Stimulated activated CD4-positive, alpha-beta T cell treated with anti-CD3 and anti-CD28 coated beads, TNF-alpha, amount 100 ng/mL, for 24 hours (primary cell): ENCODE measurements around the gene RAP1A.
A peak's percentile ranks its signal among the peaks of the same experiment; 100 is the strongest.
"Not testable (repeated sequence)": the region's sequence is repeated elsewhere in the genome, so short reads cannot be mapped to it uniquely, and the experiment has no call there.

ENCODE experiments used
- DNase-seq, 3 experiments: peaks; one replicate each; pipeline ENCODE4 v3.0.0-alpha.2; 2020; ENCODE audit warnings: low read depth in 3 of 3

Gene RAP1A

DNA sequence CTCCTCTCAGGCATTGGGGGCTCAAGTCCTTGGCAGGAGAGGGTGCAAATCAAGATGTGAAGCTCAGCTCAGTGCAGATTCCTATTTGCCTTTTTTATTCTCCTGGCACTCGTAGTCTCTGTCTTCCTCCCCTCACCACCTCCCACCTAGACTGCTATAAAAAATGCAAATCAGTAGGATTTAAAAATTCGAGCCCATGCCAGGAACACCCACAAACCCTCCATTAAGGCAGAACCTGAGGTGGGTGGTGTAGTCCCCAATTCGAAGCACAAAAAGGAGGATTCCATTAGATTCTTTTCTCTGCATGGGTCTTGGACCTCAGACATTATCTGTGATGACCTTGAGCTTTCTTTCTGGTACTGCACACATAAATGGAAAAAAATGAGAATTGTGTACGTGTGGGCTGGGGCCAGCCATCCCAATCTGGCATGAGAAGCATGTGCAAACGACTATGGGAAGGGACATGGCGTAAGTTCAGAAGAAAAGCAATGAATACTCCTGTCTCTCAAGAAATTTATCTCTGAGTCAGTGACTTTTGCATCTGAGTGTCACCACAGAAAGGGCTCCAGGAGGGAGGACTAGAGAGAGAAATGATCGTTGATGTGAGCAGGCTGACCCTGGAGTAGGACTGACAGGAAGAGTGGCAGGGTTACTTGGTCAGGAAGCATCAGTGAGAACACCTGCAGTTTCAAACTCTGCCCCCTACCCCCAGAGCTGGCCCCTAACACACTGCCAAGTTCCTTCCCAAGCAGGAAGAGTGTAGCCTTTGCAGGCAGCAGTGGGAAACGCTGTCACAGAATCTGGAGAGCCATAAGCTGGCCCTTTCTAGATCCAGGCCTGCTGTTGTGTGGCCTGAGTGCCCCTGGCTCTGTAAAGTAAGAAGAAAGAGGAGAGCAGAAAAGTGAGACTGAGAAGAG, 117.9 kb downstream of the RAP1A start:
- no peak for DNase-seq

GRCh38 chr1:111738133-111738435, 118.5 kb downstream of the RAP1A start:
- no peak for DNase-seq

DNA sequence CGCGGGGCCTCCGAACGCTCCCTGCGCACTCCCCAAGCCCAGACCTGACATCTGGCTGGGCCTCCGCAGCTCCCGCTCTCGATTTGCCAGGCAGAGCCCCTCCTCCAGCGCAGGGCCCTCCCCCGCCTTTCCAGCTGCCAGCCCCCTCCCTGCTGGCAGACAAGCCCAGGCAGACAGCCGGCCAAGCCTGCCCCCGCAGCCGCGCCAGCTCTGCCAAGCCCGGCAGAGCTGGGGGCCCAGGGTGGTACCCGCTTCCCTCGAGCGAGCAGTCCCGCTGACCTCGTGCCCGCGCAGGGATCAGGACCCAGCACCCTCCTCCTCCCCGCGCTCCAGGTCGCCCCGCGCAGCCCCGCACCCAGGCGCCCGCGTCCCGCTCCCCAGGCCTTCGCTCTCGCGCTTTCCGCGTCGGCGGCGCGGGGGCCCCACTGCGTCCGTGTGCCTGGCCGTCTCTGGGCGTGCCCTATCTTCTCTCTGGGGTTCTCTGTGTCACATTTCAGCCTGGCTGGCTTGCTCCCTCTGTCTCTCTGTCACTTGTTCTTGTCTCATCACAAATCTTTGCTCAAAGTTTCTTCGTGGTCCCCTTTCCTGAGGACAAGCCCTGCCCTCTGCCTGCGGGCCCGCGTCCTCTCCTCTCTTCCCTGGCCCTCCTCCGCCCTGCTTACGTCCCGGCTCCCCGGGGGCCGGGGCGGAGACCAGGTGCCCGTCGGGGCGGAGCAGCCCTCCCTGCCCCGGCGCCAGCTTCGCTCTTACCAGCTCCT, 119.0 kb downstream of the RAP1A start:
- DNase-seq: peak in 2 of 3 experiments; percentile 11 to 42

DNA sequence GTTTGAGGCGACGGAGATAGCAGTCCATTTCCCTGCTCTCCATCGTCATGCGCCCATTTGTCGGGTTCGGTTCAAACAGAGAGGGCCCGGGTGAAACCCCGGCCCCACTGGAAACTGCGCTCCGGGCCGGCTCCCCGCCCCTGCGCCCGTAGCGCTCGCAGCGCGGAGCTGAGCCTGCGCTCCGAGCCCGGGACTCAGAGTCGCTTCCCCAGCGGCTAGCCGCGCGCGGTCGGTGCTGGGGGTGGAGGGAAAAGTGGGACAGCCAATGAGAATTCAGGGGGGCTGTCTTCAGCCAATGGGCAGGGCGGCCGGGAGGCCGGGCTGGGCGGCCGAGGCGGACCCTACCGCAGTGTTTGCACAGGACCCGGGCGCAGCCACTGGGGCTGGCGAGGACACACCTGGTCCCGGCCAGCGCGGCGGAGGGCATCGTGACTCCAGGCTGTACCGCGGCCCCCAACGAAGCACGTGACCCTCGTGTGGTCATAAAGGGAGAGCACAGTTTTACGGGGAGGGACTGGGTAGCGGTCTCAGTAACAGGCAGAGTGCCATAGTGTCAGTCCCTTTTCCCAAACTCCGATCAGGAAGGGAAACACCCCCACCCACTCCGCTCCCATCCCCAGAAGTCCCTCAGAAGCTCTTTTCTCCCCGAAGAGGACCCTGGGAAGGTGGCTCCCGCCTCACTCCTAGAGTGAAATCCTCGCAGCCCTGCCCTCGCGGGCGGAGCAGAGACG, 119.8 kb downstream of the RAP1A start, which contains the start of gene INKA2:
INKA2 (minus strand) TSS at position 202 of the 731 bp plus-strand sequence; CDS start at position 49, 153 bp downstream.
- DNase-seq: peak; percentile 45 to 83 (median 63)

- DNase-seq: no peak
Measured at GRCh38 chr1:111739925-111740765, 120.6 kb downstream of the RAP1A start.

- DNase-seq: not testable (repeated sequence)
Measured at GRCh38 chr1:111742292-111742691, 122.7 kb downstream of the RAP1A start.

- no peak for DNase-seq
Measured at GRCh38 chr1:111742938-111743549, 123.5 kb downstream of the RAP1A start.

DNA sequence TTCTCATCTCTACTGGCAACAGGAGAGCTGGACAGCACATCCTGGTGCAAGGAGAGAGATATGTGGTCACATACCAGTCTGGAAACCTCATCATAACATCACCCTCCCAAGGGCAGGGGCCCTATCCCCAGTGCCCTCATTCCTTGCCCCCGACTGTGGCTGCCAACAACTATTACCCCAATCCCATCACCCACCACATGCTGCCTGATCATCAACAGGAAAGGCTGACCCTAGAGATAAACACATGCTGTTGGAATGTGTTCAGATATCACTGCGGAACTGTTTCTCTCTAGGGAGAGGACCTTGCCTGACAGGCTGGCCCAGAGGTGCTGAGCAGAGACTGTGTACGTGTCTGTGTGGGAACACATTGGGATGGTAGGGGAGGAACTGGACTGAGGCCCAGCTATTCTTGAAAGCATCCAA, 124.1 kb downstream of the RAP1A start:
- DNase-seq: no peak

DNA sequence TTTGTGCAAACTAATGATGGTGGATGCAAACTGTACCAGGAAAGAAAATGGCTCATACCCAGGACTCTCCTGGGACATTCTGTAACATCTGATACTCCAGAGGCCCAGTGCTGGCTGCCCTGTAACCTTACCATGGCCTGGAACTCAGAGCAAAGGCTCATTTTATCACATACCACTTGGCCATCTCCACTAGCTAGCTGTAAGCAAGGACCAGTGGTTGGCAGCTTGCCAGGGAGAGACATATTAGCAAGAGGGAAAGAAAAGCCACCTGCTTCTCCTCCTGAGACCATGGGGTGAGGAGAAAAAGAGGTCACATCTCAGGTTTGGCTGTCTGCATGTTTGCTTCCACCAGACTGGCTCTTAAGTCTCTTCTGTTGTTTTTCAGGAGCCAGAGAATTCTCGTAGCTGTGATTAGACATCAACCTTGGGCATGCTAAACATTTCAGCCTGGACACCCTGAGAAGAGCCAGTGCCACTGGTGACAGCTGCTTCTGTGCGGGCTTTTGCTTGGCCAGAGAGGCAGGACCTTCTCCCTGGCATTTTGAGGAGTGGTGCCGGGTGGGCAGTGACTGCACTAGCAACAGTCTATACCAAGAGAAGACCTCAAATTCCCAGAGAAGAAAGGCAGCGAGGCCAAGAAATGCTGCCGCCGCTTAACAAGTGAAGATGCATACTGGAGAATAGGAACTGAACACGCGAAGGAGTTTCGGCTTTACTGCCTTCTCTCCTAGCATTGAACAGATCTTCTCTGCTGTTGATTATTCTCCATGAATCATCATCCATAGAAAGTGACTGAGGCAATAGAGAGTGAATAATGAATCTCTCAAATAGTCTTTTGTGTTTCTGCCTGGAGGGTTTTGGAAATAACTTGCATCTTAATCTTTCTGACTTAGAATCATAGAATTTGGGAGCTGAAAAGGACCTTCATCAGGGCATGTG, 126.4 kb downstream of the RAP1A start:
- DNase-seq: no peak

- no peak for DNase-seq
Measured at GRCh38 chr1:111746614-111746999, 127.0 kb downstream of the RAP1A start.

- DNase-seq: peak; percentile 55 to 65 (median 60)
Measured at GRCh38 chr1:111747282-111747734, 127.7 kb downstream of the RAP1A start.

- DNase-seq: no peak
Measured at GRCh38 chr1:111747947-111748346, 128.4 kb downstream of the RAP1A start.

- DNase-seq: no peak
Measured at GRCh38 chr1:111749628-111750027, 130.0 kb downstream of the RAP1A start.

DNA sequence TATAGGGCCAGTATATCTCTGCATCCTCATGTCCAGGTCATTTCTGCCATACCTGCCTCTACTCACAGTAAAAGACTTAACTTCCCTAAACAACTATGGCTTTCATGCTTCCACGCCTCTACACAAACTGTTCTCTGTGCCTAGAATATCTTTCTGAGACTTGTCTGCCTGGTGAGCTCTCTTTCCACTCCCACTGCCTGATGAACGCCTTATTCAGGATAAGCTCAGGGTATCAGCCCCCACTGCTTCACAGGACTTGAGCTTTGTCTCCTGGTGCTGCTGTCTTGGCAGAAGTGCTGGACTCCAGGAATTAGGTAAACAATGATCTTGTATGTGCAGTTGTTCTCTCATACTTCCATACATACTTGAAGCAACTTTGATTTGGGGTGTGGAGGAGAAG, 131.3 kb downstream of the RAP1A start:
- DNase-seq: no peak

DNA sequence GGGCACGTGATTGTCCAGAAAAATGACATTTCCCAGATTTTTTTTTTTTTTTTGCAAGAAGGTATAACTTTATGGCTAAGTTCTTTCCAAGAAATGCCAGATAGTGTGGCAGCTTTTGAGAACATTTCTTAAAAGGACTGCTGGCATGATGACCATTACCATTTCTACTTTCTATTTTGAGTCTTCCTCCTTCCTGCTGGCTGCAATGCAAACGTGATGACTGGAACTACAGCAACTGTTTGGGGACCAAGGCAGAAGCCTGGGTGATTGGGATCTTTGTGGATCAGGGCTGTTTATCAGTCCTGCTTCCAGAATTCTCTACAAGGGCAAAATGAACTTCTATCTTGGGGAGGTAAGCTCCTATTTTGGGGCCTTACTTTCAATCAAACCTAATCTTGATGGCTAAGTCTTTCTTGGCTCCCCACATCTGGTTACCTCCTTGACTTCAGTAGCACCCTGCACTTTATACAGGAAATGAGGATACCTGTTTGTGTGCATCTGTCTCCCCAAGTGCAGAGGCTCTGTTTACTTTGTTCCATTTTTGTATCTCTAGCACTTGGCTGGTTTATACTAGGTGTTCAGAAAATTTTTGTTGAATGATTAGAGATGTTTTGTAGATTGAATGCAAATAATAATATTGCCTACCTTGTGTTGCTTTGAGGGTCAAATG, 132.5 kb downstream of the RAP1A start:
- DNase-seq: no peak

- DNase-seq: peak in 1 of 3 experiments; percentile 33
Measured at GRCh38 chr1:111754984-111755330, 135.4 kb downstream of the RAP1A start.

- peak; percentile 86 to 93 (median 87) for DNase-seq
Measured at GRCh38 chr1:111755331-111756123, 135.9 kb downstream of the RAP1A start, which contains the start of gene DDX20. Gene DDX20, plus strand, starts transcription at chr1:111755901. Its CDS starts 24 bp downstream, at chr1:111755925.

- DNase-seq: no peak
Measured at GRCh38 chr1:111756124-111756513, 136.5 kb downstream of the RAP1A start.
